Activated CD8-positive, alpha-beta memory T cell treated with anti-CD3 and anti-CD28 coated beads, Interleukin-2, amount 50 U/mL, for 48 hours (primary cell): ENCODE results near the gene MTNR1A.

Experiments
- DNase-seq: peaks from one replicate; pipeline ENCODE4 v3.0.0-alpha.2; 2020

MTNR1A gene

DNA sequence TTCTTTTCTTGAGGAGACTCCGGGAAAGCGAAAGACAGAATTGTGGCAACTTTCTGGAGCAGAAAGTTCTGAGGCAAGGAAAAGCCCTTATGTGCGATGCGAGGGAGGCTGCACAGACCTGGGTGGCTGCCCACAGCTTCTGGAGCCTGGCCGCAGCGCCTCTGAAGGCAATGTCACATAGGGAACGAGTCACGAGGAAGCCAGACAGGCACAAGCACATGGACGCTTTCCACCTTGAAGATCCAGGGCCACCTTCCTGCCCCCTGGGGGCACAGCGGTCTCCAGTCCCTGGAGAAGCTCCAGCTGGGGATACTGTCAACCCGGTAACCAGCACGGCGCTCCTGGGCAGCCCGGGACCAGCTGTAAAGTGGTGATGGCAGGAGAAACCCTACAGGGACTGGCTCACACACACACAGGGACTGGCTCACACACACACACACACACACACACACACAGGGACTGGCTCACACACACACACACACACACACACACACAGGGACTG lies 69.8 kb downstream of the MTNR1A start:
- DNase-seq, result no peak

DNA sequence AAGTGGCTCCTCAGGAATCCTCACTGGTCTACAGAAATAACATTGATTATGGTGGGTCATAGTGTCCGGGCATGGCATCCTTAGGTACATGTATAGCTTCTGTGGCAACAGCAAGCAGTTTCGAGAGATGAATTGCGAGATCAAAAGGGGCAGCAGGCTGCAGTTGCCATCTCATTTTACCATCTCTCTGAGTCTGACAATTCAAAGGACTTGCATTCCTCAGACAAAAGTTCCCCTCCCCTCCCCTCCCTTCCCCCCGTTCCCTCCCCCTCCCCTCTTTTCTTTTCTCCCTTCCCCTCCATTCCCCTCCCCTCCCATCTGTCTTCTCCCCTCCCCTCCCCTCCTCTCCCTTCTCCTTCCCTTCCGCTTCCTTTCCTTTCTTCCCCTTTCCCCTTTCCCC lies 70.2 kb downstream of the MTNR1A start:
- no peak for DNase-seq

DNA sequence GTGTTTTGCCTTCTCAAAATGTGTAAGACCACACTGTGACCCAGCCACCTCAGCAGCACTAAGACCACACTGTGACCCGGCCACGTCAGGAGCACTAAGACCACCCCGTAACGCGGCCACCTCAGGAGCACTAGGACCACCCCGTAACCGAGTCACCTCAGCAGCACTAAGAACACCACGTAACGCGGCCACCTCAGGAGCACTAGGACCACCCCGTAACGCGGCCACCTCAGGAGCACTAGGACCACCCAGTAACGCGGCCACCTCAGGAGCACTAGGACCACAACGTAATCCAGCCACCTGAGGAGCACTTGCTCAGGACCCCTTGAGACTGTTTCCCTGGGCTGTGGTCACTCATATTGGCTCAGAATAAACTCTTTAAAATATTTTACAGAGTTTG lies 71.7 kb downstream of the MTNR1A start:
- no peak for DNase-seq
